Esophagus muscularis mucosa (tissue), 4 donors: ENCODE data around the gene FBXW4. TPM values are rescaled to one million over a fixed set of nuclear protein-coding genes. Genes with fewer than 3 reads are reported as not detected.

Experiments used
- DNase-seq: peaks from one replicate; pipeline ENCODE4 v3.0.0-alpha.2; 2017; ENCODE audit errors: extremely low spot score
- H3K27ac ChIP-seq, 4 donors: fragments of 200-600 bp; sonication (generic); replicated peaks in 1 of 4; 1 replicate in 3 of 4; 2 replicates in 1 of 4; pipeline ENCODE4 v1.5.1; 2016 to 2019; ENCODE audit warnings: mild to moderate bottlenecking in 1 of 4
- H3K27me3 ChIP-seq, 4 donors: fragments of 200-600 bp; sonication (generic); one replicate each; pipeline versions ENCODE4 v1.5.1 to v1.6.0; 2016 to 2019
- H3K36me3 ChIP-seq, 4 donors: fragments of 200-600 bp; sonication (generic); one replicate each; pipeline ENCODE4 v1.5.1; 2016 to 2019
- H3K4me1 ChIP-seq, 4 donors: fragments of 200-600 bp; sonication (generic); one replicate each; pipeline ENCODE4 v1.5.1; 2016 to 2019
- H3K4me3 ChIP-seq, 4 donors: fragments of 200-600 bp; sonication (generic); 1 replicate in 2 of 4; 2 replicates in 2 of 4; pipeline ENCODE4 v1.5.1; 2016 to 2019; ENCODE audit warnings: mild to moderate bottlenecking in 4 of 4, moderate library complexity in 1 of 4
- H3K9me3 ChIP-seq, 4 donors: fragments of 200-600 bp; sonication (generic); 1 replicate in 3 of 4; 2 replicates in 1 of 4; pipeline ENCODE4 v1.5.1; 2016 to 2019
- EP300 ChIP-seq: sonication (generic); formaldehyde crosslinking; IDR thresholded peaks from one replicate; pipeline ENCODE4 v1.6.1; 2017; ENCODE audit warnings: antibody characterized with exemption
- POLR2A ChIP-seq: fragments of 450-650 bp; IDR thresholded peaks from one replicate; pipeline ENCODE4 v1.6.1; 2017; ENCODE audit warnings: antibody characterized with exemption, moderate library complexity, mild to moderate bottlenecking, low read depth
- POLR2AphosphoS5 ChIP-seq, 2 donors: sonication (generic); formaldehyde crosslinking; IDR thresholded peaks; one replicate each; pipeline ENCODE4 v1.6.1; 2017; ENCODE audit warnings: antibody characterized with exemption in 2 of 2
- WGBS: methylation state at CpG from one replicate; pipeline ENCODE4 v1.1.5; 2018; 5-methylcytosine and 5-hydroxymethylcytosine counted together
- intact Hi-C: fragments of 100-400 bp; cut with DNase I; formaldehyde crosslinking; loops from one replicate; pipeline ENCODE4 v1.15.1; 2023
- total RNA-seq, 4 donors: library from RNA; depleted of rRNA; stranded (reverse); fragments of >200 nt; gene quantifications; one replicate each; pipeline versions ENCODE4 v1.1.0 to v1.2.1, GENCODE V29; 2016
- TF ChIP-seq, protein P1 (sequence below), 3 experiments: fragments of 200-600 bp in 2 of 3; fragments of 450-650 bp in 1 of 3; sonication (generic) in 2 of 3; IDR thresholded peaks; one replicate each; pipeline ENCODE4 v1.5.1; 2017 to 2019; ENCODE audit warnings: antibody characterized with exemption in 3 of 3, mild to moderate bottlenecking in 2 of 3, moderate library complexity in 1 of 3

FBXW4 gene
- total RNA-seq, 4 donors from 2014 or later: 101 to 168 (median 115) TPM

DNA sequence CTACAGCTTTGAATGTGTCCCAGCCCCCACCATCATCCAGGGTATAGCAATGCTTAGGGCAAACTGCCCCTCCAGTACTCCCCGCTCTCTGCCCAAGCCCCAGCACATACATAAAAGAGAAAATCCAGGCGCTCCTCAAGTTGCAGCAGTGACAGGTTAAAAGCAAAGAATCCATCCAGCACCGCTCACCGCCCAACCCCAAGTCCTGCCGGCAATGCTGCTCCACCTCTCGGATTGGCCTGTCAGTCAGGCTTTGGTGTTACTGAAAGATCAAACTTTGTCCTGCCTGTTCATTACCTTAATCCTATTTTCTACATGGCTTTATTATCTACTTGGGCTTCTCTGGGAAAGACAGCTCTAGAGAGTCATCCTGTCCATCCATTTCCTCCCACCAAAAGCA lies 75.0 kb downstream of the FBXW4 start:
- no peak overlapping the region for H3K27ac ChIP-seq
- no peak for DNase-seq
- peaks cover 0 to 7% (median 2%) of the 10 kb centered on the region in 4 donors for H3K4me1 ChIP-seq
- intact Hi-C loops: no loop called here
- no peaks in the 10 kb centered on the region for H3K9me3 ChIP-seq
- no peaks in the 10 kb centered on the region for H3K27me3 ChIP-seq
- H3K4me3 ChIP-seq: no peak overlapping the region
- peaks cover 12 to 92% (median 56%) of the 10 kb centered on the region in 4 donors for H3K36me3 ChIP-seq
- TF ChIP-seq, protein P1, sequence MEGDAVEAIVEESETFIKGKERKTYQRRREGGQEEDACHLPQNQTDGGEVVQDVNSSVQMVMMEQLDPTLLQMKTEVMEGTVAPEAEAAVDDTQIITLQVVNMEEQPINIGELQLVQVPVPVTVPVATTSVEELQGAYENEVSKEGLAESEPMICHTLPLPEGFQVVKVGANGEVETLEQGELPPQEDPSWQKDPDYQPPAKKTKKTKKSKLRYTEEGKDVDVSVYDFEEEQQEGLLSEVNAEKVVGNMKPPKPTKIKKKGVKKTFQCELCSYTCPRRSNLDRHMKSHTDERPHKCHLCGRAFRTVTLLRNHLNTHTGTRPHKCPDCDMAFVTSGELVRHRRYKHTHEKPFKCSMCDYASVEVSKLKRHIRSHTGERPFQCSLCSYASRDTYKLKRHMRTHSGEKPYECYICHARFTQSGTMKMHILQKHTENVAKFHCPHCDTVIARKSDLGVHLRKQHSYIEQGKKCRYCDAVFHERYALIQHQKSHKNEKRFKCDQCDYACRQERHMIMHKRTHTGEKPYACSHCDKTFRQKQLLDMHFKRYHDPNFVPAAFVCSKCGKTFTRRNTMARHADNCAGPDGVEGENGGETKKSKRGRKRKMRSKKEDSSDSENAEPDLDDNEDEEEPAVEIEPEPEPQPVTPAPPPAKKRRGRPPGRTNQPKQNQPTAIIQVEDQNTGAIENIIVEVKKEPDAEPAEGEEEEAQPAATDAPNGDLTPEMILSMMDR (IDR thresholded peaks at IDR 0.05): no peak
- TF ChIP-seq POLR2A (no peak), EP300 (no peak), POLR2AphosphoS5 (IDR thresholded peaks at IDR 0.05) (no peak)
- 89% methylated on average over 6 of the region's 6 CpGs for WGBS

DNA sequence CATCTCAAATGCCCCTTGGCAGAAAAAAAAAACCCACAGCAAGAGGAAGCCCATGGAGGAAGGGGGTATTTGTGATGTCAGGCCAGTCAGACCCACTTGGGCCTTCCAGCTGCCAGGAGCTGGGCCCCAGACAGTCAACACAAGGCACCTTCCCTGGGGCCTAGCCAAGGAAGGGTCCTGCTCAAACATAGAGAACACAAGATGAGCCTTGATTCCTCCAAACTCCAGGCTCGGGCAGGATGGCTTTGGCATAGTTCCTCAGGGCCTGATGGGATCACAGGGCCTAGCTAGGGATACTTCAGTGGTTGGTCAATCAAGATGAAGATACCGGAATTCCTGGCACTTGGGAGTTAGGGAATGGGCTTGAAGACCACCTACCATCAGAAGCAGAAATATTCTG lies 76.1 kb downstream of the FBXW4 start:
- intact Hi-C loops: no loop called here
- TF ChIP-seq, protein P1 (IDR thresholded peaks at IDR 0.05): no peak
- TF ChIP-seq POLR2A: no peak
- no peak overlapping the region for H3K27ac ChIP-seq
- H3K4me3 ChIP-seq: no peak overlapping the region
- peaks cover 0 to 8% (median 0%) of the 10 kb centered on the region in 4 donors for H3K4me1 ChIP-seq
- 94% methylated on average over 2 of the region's 2 CpGs for WGBS
- H3K36me3 ChIP-seq: peaks cover 12 to 85% (median 49%) of the 10 kb centered on the region in 4 donors
- no peak for DNase-seq
- no peaks in the 10 kb centered on the region for H3K27me3 ChIP-seq
- H3K9me3 ChIP-seq: no peaks in the 10 kb centered on the region

DNA sequence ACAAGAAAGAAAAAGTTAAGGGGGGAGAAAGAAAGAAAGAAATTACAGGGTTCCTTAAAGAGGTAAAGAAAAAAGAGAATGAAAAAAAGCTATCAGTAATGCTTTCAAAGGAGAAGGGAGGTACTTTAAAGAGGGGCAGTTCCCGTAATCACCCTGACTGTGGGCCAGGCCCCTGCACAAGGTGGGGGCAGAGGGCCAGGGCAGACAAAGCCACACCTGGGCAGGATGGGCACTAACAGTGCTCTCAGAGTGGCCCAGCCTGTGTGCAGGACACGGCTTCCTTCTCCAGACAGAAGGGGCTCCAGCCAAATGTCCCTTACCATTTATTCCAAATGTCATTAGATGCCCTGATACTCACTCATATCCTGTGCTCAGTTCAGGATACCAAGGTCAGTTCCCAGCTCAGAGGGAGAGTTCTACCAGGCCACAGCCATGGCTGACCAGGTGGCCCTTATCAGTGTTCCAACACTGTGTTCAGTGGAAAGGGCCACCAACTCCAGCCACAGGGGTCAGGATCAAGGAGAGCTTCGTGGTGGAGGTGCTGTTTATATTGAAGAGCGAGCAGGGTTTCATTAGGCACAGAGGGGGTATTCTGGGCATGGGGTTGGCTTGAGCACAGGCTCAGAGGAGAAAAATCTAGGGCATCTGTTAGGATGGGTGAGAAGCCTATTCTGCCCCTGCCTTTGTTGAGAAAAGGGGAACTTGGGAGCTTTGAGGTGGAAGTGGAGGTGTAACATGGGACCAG lies 77.0 kb downstream of the FBXW4 start:
- H3K4me1 ChIP-seq: peaks cover 0 to 10% (median 0%) of the 10 kb centered on the region in 4 donors
- H3K27me3 ChIP-seq: no peaks in the 10 kb centered on the region
- WGBS: 91% methylated on average over 3 of the region's 4 CpGs
- TF ChIP-seq POLR2A (no peak), EP300 (no peak), POLR2AphosphoS5 (IDR thresholded peaks at IDR 0.05) (no peak)
- TF ChIP-seq, protein P1 (IDR thresholded peaks at IDR 0.05): no peak
- DNase-seq: no peak
- H3K4me3 ChIP-seq: no peak overlapping the region
- no peaks in the 10 kb centered on the region for H3K9me3 ChIP-seq
- peaks cover 12 to 84% (median 47%) of the 10 kb centered on the region in 4 donors for H3K36me3 ChIP-seq
- no peak overlapping the region for H3K27ac ChIP-seq
- intact Hi-C loops: no loop called here

DNA sequence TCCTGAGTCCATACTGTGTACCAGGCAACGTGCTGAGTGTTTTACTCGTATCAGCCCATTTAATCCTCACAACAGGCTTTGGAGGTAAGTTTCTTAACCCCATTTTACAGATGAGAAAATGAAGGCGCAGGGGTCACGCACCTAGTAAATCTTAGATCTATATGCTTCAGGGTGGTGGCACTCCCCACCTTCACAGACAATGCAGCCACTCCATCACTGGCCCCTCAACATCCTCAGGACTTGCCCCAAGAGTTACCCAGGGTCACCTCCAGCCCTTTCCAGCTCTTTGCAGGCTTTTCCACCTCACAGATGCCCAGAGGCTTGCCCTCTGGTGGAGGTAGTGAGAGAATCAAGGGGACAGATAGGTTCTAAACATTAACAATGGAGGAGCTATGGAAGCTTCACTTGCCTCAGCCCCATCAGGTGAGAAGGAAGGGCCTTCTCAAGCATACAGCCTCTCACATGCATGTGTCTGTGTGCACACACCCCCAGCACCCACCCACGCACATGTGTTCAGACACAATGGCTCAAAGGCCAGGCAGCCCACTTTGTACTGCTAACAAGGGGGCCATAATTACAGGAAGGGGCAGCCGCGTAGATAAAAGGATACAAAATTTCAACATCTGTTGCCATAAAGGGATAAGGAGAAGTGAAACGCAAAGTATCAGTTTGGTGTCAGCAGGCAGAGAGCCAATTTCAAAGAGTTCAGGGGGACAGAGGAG lies 77.7 kb downstream of the FBXW4 start:
- Histone ChIP-seq H3K4me3 (no peak overlapping the region), H3K27ac (no peak overlapping the region), H3K9me3 (no peaks in the 10 kb centered on the region), H3K27me3 (no peaks in the 10 kb centered on the region), H3K4me1 (peaks cover 0 to 10% (median 0%) of the 10 kb centered on the region in 4 donors), H3K36me3 (peaks cover 12 to 85% (median 47%) of the 10 kb centered on the region in 4 donors)
- no peak for TF ChIP-seq EP300
- no peak for TF ChIP-seq POLR2A
- 87% methylated on average over 8 of the region's 8 CpGs for WGBS
- intact Hi-C loops: no loop called here
- DNase-seq: no peak

DNA sequence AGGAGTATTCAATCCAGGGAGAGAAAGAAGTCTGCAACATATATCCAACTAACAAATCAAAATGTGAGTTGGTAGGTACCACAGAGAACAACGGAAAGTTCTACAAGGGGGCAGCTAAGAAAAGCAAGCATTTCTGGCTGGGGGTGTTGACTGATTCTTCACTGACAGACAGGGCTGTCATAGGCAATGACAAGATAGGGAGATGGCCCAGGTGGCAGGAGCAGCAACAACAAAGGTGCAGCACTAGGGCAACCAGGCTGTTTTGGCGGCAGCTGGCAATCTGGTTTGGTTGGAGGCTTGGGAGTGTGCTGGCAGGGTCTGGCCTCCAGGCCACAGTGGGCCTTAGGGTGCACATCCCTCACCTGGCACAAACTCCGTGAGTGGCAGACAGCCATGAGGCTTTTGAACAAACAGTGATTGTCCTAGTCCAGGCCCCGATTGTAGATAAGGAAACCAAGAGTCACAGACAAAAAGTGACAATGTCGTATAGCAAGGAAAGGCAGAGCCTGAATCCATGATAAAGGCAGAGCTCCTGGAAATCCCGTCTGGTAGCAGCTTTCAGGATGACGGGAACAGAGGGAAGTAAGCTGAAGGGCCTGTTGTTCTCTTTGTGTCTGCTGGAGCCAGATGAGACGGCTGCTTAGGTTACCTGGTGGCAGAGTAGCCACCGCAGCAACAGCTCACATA lies 78.4 kb downstream of the FBXW4 start:
- intact Hi-C loops: no loop called here
- 87% methylated on average over 9 of the region's 9 CpGs for WGBS

More for the DNA sequence above, 78.4 kb downstream of the FBXW4 start:
- TF ChIP-seq POLR2AphosphoS5 (IDR thresholded peaks at IDR 0.05) (no peak), EP300 (no peak), POLR2A (no peak)
- TF ChIP-seq, protein P1 (IDR thresholded peaks at IDR 0.05): no peak
- H3K27me3 ChIP-seq: no peaks in the 10 kb centered on the region
- H3K4me3 ChIP-seq: no peak overlapping the region
- peaks cover 12 to 85% (median 49%) of the 10 kb centered on the region in 4 donors for H3K36me3 ChIP-seq
- no peak overlapping the region for H3K27ac ChIP-seq
- H3K9me3 ChIP-seq: no peaks in the 10 kb centered on the region
- peaks cover 0 to 10% (median 0%) of the 10 kb centered on the region in 4 donors for H3K4me1 ChIP-seq
- no peak for DNase-seq
